Activated CD4-positive, alpha-beta memory T cell treated with anti-CD3 and anti-CD28 coated beads for 36 hours (primary cell): ENCODE measurements around the gene NPIPA8. TPM values are rescaled to one million over a fixed set of nuclear protein-coding genes. Genes with fewer than 3 reads are reported as not detected.
"Not testable (repeated sequence)": the region's sequence is repeated elsewhere in the genome, so short reads cannot be mapped to it uniquely, and the experiment has no call there.

Source experiments
- CTCF ChIA-PET: fragments of 350-600 bp; sonication (Branson Sonifier 250); formaldehyde crosslinking; loops from one replicate; lab custom pipeline; 2021; ENCODE audit warnings: antibody characterized with exemption, inconsistent platforms; lab: Charles Lee
- POLR2A ChIA-PET: fragments of 350-600 bp; sonication (Branson Sonifier 250); formaldehyde crosslinking; loops from one replicate; lab custom pipeline; 2021; ENCODE audit warnings: antibody characterized with exemption; lab: Charles Lee
- DNase-seq: peaks from one replicate; pipeline ENCODE4 v3.0.0-alpha.2; 2020
- H3K27ac Mint-ChIP-seq: one replicate; pipeline ENCODE4 v1.8.0; 2021; ENCODE audit warnings: mixed read lengths
- H3K27me3 Mint-ChIP-seq: one replicate; pipeline ENCODE4 v1.8.0; 2021; ENCODE audit warnings: mixed read lengths
- H3K36me3 Mint-ChIP-seq: one replicate; pipeline ENCODE4 v1.8.0; 2021; ENCODE audit warnings: mixed read lengths
- H3K4me1 Mint-ChIP-seq: one replicate; pipeline ENCODE4 v1.8.0; 2021; ENCODE audit warnings: low read depth, mixed read lengths
- H3K4me3 Mint-ChIP-seq: one replicate; pipeline ENCODE4 v1.8.0; 2021; ENCODE audit warnings: mild to moderate bottlenecking, mixed read lengths
- H3K9me3 Mint-ChIP-seq: one replicate; pipeline ENCODE4 v1.8.0; 2021; ENCODE audit warnings: mixed read lengths
- intact Hi-C: fragments of 100-400 bp; cut with micrococcal nuclease; formaldehyde crosslinking; loops from one replicate; pipeline ENCODE4 v1.15.1; 2023
- total RNA-seq, 2 experiments: library from RNA; stranded (reverse); gene quantifications; one replicate each; pipeline ENCODE4 v1.2.3, GENCODE V29; 2021

The NPIPA8 gene
- total RNA-seq, 2 experiments from 2014 or later, result 0.43 TPM; not detected in 1

DNA sequence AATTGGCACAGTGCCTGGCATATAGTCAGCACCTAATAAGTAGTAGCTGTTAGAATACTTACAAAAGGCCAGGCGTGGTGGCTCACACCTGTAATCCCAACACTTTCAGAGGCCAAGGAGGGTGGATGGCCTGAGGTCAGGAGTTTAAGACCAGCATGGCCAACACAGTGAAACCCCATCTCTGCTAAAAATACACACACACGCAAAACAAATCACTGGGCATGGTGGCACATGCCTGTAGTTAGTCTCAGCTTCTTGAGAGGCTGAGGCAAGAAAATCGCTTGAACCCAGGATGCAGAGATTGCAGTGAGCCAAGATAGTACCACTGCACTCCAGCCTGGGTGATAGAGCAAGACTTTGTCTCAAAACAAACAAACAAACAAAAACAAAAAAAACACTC, 29.3 kb downstream of the NPIPA8 start:
- H3K27ac Mint-ChIP-seq, H3K4me3 Mint-ChIP-seq, POLR2A ChIA-PET, DNase-seq, CTCF ChIA-PET, H3K9me3 Mint-ChIP-seq, H3K27me3 Mint-ChIP-seq, H3K4me1 Mint-ChIP-seq, intact Hi-C loops, H3K36me3 Mint-ChIP-seq: not testable (repeated sequence)

DNA sequence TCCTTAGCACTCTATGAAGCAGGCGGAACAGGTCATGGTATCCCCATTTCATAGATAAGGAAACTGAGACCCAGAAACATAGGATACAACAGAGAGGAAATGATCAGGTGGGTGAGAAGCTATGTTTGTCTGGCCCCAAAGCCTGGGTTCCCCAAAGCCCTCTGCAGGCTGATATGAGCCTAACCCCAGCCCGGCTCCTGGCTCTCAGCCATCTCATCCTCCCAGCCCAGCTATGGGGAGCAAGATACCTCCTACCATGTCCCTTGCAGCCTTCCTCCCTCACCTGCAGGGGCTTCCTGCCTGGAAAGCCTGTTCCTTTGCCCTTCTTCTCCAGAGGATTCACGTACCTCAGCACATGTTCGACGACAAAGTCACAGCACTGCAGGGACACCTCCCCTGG, 30.5 kb downstream of the NPIPA8 start:
- H3K27ac Mint-ChIP-seq, H3K27me3 Mint-ChIP-seq, POLR2A ChIA-PET, H3K9me3 Mint-ChIP-seq, CTCF ChIA-PET, H3K36me3 Mint-ChIP-seq, H3K4me3 Mint-ChIP-seq, DNase-seq, intact Hi-C loops, H3K4me1 Mint-ChIP-seq: not testable (repeated sequence)

DNA sequence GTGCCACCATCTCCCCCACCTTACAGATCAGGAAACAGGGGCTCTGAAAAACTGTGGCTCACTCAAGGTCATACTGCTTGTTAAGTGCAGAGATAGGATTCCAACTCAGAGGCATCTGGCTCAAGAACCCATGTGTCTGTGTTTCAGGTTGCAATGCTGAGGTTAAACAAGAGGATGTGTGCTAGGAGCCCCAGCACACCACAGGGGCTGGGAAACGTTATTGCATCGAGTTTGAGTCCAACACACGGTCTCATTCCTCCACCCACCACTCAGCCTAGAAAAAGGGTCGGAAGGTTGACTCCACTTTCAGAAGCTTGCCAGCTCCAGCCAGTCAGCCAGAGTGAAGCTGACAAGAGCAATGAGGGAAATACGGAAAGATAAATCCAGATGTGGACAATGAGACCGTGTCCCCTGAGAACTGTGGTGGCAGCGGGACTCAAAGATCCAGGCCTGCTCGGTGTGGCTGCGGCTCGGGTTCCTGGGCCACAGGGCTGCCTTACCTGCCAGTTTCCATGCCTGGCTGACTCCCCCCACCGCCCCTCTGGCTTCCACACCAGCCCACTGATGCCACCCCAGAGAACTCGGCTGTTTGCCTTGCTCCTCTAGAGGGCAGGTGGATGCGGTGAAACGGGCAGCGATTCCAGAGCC, 33.4 kb downstream of the NPIPA8 start:
- POLR2A ChIA-PET, intact Hi-C loops, H3K27ac Mint-ChIP-seq, H3K36me3 Mint-ChIP-seq, H3K4me3 Mint-ChIP-seq, H3K27me3 Mint-ChIP-seq, H3K9me3 Mint-ChIP-seq, H3K4me1 Mint-ChIP-seq, CTCF ChIA-PET, DNase-seq: not testable (repeated sequence)

DNA sequence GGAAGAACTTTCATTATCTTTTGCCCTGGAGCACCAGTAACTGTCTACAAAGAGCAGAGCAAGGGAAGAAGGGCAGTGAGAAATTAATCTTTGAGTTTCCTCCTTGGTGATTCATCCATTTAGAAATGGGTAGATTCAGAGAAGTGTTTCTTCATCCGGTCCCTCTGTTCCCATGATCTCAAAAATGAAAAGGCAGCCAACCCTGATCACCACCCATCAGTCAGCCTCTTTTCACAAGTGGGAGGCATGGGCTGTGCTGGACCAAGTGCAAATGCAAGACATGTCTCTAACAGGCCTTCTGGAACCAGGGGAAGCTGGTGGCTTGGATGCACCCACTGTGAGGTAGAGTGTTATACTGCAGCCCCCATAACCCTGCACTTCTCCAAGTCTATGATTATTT, 38.8 kb downstream of the NPIPA8 start:
- H3K27me3 Mint-ChIP-seq, H3K27ac Mint-ChIP-seq, H3K4me3 Mint-ChIP-seq, H3K9me3 Mint-ChIP-seq, DNase-seq, H3K36me3 Mint-ChIP-seq, H3K4me1 Mint-ChIP-seq, intact Hi-C loops, CTCF ChIA-PET, POLR2A ChIA-PET: not testable (repeated sequence)

DNA sequence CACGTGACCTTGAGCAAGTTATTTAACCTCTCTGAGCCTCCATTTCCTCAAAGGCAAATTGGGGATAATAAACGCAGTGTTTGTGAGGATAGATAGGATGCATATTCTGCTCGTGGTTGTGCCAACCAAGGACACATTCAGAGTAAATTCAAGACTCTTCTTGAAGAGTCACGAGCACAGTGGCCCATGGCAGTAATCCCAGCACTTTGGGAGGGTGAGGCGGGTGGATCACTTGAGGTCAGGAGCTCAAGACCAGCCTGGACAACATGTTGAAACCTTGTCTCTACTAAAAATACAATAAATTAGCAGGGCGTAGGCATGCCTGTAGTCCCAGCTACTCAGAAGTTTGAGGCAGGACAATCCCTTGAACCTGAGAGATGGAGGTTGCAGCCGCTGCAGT, 39.6 kb downstream of the NPIPA8 start:
- H3K36me3 Mint-ChIP-seq, H3K4me3 Mint-ChIP-seq, H3K27ac Mint-ChIP-seq, H3K9me3 Mint-ChIP-seq, intact Hi-C loops, POLR2A ChIA-PET, CTCF ChIA-PET, DNase-seq, H3K27me3 Mint-ChIP-seq, H3K4me1 Mint-ChIP-seq: not testable (repeated sequence)

DNA sequence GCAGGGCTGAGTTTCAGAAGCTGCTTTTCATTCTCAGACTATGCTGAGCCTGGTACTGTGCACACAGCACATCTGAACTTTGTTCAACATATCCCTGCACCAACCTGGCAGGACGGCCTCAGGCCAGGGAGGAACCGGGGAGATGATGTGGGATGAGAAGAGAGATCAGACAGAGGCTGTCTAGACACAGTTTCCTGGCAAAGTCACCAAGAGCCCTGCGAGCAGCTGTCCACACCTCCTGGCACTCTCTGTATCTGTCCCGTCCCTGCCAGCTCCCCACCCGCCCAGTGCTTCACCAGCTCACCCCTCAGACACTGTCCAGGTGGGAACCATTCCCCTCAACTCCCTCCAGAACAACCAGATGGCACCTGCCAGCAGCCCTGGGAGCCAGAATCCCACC, 42.2 kb downstream of the NPIPA8 start:
- CTCF ChIA-PET, DNase-seq, H3K36me3 Mint-ChIP-seq, H3K27ac Mint-ChIP-seq, POLR2A ChIA-PET, intact Hi-C loops, H3K4me3 Mint-ChIP-seq, H3K27me3 Mint-ChIP-seq, H3K9me3 Mint-ChIP-seq, H3K4me1 Mint-ChIP-seq: not testable (repeated sequence)

DNA sequence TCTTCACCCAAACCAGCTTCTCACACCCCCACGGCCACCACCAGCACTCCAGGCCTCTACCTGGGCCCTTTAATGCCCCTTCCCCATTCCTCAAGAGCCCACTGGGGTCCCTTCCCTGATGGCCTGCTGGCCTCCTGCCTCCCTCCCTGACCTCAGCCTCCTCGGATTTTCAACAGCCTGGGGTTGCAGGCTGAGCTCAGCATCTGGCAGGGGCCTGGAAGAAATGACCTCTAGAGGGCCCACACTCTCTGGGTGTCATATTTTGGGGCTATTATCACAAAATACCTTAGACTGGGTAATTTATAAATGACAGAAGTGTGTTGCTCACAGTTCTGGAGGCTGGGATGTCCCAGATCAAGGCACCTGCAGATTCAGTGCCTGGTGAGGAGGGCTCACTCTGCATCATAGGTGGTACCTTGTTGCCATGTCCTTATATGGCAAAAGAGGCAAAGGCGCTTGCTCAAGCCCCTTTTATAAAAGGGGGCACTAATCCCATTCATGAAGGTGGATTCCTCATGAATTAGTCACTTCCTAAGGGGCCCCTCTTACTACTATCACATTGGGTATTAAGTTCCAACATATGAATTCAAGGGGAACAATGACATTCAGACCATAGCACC, 43.1 kb downstream of the NPIPA8 start:
- H3K4me1 Mint-ChIP-seq, H3K36me3 Mint-ChIP-seq, POLR2A ChIA-PET, DNase-seq, CTCF ChIA-PET, H3K27me3 Mint-ChIP-seq, intact Hi-C loops, H3K9me3 Mint-ChIP-seq, H3K4me3 Mint-ChIP-seq, H3K27ac Mint-ChIP-seq: not testable (repeated sequence)

DNA sequence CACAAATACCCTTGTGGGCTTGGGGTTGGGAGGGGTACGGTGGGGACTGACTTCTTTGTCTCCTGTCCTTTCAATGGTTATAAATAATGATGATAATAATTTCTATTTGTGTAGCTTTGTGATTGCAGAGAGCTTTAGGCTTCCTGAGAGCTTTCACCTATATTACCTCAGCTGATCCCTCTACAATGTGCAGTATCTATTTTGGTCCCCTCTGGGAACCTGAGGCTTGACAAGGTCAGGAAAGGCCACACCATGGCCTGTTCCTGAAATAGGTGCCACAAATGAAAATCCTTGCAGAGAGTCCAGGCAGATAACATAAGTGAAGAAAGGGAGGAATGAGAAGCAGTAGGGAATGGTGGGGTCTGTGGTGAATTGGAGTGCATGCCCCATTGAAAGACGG, 45.6 kb downstream of the NPIPA8 start:
- H3K36me3 Mint-ChIP-seq, POLR2A ChIA-PET, DNase-seq, H3K4me1 Mint-ChIP-seq, H3K27me3 Mint-ChIP-seq, H3K27ac Mint-ChIP-seq, CTCF ChIA-PET, H3K9me3 Mint-ChIP-seq, H3K4me3 Mint-ChIP-seq, intact Hi-C loops: not testable (repeated sequence)

DNA sequence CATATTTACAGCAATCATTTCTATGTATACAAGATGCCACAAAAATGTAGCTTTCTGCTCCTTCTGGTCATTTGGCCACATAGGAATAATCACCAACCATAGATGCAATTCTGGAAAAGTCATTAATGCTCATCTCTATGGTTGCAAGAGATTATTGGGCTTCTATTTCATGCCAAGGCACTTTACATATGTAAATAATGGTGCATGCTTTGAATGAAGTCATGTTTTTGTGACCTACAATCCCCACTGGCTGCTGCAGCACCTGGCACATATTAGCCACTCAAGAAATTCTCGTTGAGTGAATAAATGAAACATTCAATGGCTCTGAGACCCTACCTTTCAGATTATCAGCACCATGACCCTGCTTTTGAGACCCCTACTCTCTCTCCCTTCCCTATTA, 50.2 kb downstream of the NPIPA8 start:
- not testable (repeated sequence) for H3K27me3 Mint-ChIP-seq, H3K4me3 Mint-ChIP-seq

DNA sequence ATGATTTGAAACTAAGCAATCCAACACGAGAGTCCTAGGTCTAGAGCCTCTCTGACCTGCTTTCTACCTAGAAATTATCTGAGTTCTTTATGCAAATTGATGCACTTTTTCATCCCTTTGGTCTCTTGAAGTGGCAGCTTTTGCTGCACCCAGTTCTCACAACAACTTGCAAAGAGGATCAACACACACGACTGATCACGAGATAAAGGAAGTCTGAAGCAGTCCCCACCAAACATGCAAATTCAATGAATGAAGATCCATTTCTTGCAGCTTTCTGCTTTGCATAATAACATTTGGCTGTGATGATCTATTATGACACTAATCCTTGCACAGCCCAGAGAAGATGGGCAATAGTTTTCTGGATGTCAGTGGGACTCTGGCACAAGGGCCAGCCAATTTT, 56.2 kb downstream of the NPIPA8 start:
- CTCF ChIA-PET, H3K4me1 Mint-ChIP-seq, POLR2A ChIA-PET, H3K9me3 Mint-ChIP-seq, H3K27ac Mint-ChIP-seq, H3K36me3 Mint-ChIP-seq, DNase-seq, H3K4me3 Mint-ChIP-seq, intact Hi-C loops, H3K27me3 Mint-ChIP-seq: not testable (repeated sequence)

More for the DNA sequence above, 50.2 kb downstream of the NPIPA8 start:
- CTCF ChIA-PET, H3K36me3 Mint-ChIP-seq, POLR2A ChIA-PET, DNase-seq, H3K9me3 Mint-ChIP-seq, H3K4me1 Mint-ChIP-seq, H3K27ac Mint-ChIP-seq, intact Hi-C loops: not testable (repeated sequence)

DNA sequence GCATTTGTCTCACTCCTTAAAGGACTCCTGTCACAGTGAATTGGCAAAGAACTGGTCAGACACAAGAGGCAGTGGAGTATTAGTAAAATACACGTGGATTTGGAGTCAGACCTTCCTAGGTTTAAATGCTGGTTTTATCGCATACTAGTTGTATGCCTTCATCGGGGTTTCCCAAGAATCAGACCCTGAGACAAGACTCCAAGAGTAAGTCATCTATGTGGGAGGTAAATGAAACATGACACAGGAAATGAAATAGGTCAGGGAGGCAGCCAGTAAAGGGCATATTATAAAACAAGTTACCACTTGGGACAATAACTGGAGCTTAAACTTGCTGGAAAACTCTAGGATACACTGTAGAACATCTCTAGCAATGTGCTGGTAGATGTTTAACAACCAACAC, 59.8 kb downstream of the NPIPA8 start:
- H3K4me1 Mint-ChIP-seq, H3K9me3 Mint-ChIP-seq, H3K27me3 Mint-ChIP-seq, POLR2A ChIA-PET, DNase-seq, CTCF ChIA-PET, intact Hi-C loops, H3K27ac Mint-ChIP-seq, H3K36me3 Mint-ChIP-seq, H3K4me3 Mint-ChIP-seq: not testable (repeated sequence)

DNA sequence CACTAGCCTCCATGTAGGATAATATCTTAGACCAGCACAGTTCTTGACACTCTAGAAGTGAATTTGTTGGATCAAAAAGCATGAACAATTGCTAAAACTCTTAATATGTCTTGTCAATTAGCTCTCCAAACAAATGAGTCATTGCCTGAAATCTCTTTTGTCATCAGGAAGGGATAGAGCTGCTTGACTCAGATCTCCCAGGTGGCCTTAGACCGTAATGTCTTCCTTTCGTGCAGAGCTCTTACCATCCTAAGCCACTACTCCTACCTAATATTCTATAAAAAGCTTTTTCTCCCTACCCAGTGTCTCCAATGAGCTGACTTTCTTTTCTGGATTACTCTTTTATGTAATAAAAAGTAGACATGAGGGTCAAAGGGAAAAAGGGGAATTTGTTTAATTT, 66.4 kb downstream of the NPIPA8 start:
- H3K27ac Mint-ChIP-seq, CTCF ChIA-PET, intact Hi-C loops, H3K27me3 Mint-ChIP-seq, H3K4me3 Mint-ChIP-seq, H3K4me1 Mint-ChIP-seq, H3K36me3 Mint-ChIP-seq, POLR2A ChIA-PET, DNase-seq, H3K9me3 Mint-ChIP-seq: not testable (repeated sequence)
